Epithelial cell of esophagus (primary cell): Measurements from ENCODE around the gene WIZ.

Experiments used
- DNase-seq: peaks from one replicate; pipeline ENCODE4 v3.0.0; 2010; ENCODE audit warnings: low read depth
- H3K4me3 ChIP-seq: 2 replicates; pipeline ENCODE4 v1.5.1; 2011; ENCODE audit warnings: mild to moderate bottlenecking, low read length, control low read depth
- TF ChIP-seq, protein P1 (sequence below): IDR thresholded peaks from 2 replicates; pipeline ENCODE4 v1.5.1; 2011; ENCODE audit warnings: low read depth, mild to moderate bottlenecking, low read length, control low read depth, inconsistent platforms; ENCODE audit not compliant: insufficient read depth; ENCODE audit errors: missing control alignments

The WIZ gene

DNA sequence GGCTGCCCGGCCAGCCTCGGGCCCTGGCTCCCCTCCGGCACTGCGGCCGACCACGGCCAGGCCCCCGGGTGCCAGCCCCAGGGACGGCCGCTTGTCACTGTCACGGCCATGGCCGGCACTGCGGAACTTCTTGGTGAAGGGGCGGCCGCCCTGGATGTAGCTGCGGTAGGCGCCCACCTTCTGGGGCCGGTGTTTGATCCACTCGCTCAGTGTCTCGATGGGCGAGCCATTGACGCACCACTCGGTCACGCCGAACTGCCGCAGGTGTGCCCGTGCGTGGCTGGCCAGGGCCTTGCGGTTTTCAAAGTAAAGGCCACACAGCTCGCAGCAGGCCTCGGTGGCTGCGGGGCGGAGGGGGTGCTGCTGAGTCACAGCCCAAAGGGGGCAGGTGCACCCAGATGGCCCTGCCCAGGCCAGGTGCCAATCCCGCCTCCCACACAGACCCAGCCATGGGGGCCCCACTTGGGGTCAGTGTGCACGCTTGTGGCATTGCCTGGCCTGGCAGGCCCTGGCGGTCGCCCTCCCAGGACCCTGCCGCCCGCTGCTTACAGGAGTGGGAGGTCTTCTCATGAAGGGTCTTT lies 25.0 kb downstream of the WIZ start:
- DNase-seq, result no peak
- TF ChIP-seq, protein P1, sequence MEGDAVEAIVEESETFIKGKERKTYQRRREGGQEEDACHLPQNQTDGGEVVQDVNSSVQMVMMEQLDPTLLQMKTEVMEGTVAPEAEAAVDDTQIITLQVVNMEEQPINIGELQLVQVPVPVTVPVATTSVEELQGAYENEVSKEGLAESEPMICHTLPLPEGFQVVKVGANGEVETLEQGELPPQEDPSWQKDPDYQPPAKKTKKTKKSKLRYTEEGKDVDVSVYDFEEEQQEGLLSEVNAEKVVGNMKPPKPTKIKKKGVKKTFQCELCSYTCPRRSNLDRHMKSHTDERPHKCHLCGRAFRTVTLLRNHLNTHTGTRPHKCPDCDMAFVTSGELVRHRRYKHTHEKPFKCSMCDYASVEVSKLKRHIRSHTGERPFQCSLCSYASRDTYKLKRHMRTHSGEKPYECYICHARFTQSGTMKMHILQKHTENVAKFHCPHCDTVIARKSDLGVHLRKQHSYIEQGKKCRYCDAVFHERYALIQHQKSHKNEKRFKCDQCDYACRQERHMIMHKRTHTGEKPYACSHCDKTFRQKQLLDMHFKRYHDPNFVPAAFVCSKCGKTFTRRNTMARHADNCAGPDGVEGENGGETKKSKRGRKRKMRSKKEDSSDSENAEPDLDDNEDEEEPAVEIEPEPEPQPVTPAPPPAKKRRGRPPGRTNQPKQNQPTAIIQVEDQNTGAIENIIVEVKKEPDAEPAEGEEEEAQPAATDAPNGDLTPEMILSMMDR, result no peak
- no peak overlapping the region for H3K4me3 ChIP-seq

DNA sequence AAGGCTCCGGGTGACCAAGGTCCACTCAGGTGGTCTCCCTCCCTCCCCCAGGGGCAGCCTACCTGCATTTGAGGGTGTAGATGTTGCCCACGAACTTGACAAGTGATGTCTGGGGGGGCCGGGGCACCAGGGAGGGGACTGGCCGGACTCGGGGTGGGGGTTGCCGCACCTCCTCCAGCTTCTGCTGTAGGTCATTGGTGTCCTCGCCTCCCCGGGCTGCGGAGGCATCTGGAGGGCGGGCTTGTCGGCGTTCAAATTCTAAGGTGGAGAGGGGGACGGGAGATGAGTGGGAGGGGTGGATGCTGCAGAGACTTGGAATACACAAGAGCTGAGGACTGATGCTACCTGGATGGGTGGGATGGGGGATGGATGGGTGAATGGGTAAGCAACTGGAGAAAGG lies 25.6 kb downstream of the WIZ start:
- no peak for DNase-seq
- H3K4me3 ChIP-seq, result no peak overlapping the region
- TF ChIP-seq, protein P1, result no peak

DNA sequence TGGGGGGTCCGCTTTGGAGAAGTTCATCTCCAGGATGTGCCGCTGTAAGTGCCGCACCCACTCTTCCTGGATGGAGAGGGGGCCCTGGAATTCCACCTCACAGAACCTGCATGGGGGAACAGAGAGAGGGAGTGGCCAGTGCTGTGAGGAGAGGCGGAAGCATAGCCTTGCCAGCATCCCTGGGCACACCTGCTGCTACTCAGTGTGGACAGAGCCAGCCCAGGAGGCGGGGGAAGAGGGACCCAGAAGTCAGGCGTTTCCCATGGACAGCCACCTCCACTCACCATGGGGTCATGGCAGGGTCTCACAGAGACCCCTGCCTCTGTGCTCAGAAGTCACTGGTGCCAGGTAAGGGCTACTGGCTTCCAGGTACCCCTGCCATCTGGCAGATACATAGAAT lies 26.6 kb downstream of the WIZ start:
- no peak overlapping the region for H3K4me3 ChIP-seq
- TF ChIP-seq, protein P1, result no peak
- no peak for DNase-seq

DNA sequence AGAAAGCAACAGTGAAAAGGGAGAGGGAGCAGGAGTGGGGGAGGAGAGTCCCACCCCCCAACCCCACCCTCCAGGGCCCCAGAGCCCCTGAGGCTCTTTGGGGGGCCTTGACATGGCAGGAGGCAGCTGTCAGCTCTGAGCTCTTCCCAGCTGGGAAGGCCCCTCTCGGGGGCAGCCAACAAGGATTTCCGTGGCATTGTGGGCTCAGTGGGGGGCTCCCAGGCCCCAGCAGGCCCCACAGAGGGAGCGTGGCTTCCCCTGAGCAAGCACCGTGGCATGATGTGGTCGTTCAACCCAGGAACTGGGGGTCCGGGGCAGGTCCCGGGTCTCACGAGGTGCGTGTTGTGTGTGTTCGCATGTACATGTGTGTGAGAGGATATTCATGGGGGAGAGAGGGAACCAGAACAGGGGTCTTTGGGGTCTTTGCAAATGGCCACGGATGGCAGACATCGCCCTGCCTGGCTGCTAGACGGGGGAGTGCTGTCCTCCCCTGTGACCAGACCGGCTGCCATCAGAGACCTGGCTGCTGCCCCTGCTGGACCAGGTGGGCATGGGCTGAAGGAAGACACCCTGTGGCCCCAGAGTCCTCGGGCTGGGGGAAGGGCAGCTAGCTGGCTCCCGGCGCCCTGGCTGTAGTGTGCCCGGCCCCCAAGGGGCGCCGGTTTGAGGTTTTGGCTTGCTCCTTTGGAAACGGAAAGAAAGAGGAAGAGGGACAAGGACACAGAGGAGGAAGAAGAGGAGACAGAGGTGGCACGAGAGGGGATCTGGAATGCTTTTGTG lies 27.3 kb downstream of the WIZ start:
- H3K4me3 ChIP-seq, result no peak overlapping the region
- TF ChIP-seq, protein P1, result no peak
- no peak for DNase-seq

DNA sequence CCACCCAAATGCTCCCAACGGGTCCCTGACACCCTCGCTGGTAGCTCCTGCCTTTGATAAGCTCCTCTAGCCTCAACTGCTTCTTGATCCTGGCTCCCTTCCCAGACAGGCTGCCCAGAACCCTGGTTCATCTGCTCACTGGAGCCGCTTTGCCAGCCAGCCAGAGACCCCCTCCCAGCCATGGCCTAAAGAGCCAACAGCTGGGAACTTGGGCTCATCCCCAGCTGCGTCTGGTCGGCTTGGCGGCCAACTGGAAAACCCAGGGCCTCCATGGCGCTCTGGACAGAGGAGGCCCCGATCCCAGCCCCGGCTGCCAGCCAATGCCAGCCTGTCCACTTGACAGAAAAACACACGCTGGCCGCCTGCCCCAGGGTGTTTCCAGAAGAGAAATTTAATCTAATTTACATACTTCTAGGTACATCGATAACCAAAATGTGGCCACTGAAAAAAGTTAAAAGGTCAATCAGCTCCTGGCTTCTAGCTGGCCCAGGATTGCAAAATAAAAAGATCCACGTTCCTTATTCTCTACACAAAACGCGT lies 28.0 kb downstream of the WIZ start:
- H3K4me3 ChIP-seq, result no peak overlapping the region
- no peak for DNase-seq
- TF ChIP-seq, protein P1, result no peak

DNA sequence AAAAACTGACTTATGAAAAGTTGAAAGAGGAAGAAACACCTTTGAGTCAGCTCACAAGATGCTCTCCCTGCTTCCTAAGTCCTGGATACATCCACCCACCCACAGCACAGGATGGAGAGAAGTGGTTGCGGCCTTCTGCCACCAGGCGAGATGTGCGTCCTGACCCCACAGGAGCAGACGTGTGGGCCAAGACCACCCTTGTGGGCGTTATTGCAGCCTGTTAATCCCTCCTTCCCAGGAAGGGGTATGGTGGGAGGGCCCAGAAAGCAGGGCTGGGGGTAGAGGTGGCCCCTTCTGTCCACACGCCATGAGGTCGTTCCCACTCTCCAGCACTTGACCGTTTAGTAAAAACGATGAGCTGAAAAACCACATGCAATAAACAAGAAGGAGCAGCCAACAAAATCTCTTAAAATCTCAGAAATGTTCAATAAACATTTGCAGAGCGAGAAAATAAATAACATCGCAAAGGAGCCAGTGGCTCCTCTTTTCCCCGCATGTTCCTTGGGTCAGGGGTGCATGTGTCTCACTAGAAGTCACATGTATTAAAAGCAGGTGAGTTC lies 28.5 kb downstream of the WIZ start:
- H3K4me3 ChIP-seq, result no peak overlapping the region
- DNase-seq, result no peak
- TF ChIP-seq, protein P1, result no peak
